Keratinocyte (primary cell): Measurements from ENCODE around the gene ZNF358. TPM values are rescaled to one million over a fixed set of nuclear protein-coding genes. Genes with fewer than 3 reads are reported as not detected.

Experiments
- DNase-seq: peaks from one replicate; pipeline ENCODE4 v3.0.0-alpha.2; 2011; ENCODE audit warnings: low read depth, missing footprints, low spot score
- FAIRE-seq: peaks from 2 replicates; lab custom pipeline; 2011; peaks lifted over from hg19 to GRCh38; lab: Jason Lieb, UNC
- H2AFZ ChIP-seq: 2 replicates; pipeline ENCODE4 v1.6.0; 2012; ENCODE audit warnings: low read length, control low read depth, inconsistent platforms; ENCODE audit not compliant: control insufficient read depth
- H3K27ac ChIP-seq: 2 replicates; pipeline ENCODE4 v1.5.1; 2011; ENCODE audit warnings: low read length; ENCODE audit not compliant: control insufficient read depth, insufficient read depth
- H3K27me3 ChIP-seq: 3 replicates; pipeline ENCODE4 v1.6.0; 2011; ENCODE audit warnings: low read length; ENCODE audit not compliant: control insufficient read depth, insufficient read depth; ENCODE audit errors: extremely low read depth
- H3K36me3 ChIP-seq, 2 experiments: 2 replicates in 1 of 2; 3 replicates in 1 of 2; pipeline ENCODE4 v1.5.1; 2011; ENCODE audit warnings: low read length in 2 of 2, mild to moderate bottlenecking in 1 of 2; ENCODE audit not compliant: control insufficient read depth in 2 of 2, insufficient read depth in 2 of 2; ENCODE audit errors: extremely low read depth in 1 of 2
- H3K4me1 ChIP-seq: 3 replicates; pipeline ENCODE4 v1.5.1; 2011; ENCODE audit warnings: low read length; ENCODE audit not compliant: control insufficient read depth, insufficient read depth; ENCODE audit errors: extremely low read depth
- H3K4me2 ChIP-seq: 3 replicates; pipeline ENCODE4 v1.6.0; 2011; ENCODE audit warnings: low read depth, low read length; ENCODE audit not compliant: control insufficient read depth, insufficient read depth; ENCODE audit errors: extremely low read depth
- H3K4me3 ChIP-seq, 3 experiments: fragments of 200-600 bp in 1 of 3; sonication (generic) in 1 of 3; 2 replicates in 2 of 3; 3 replicates in 1 of 3; pipeline ENCODE4 v1.5.1; 2011 to 2016; ENCODE audit warnings: low read length in 3 of 3, mild to moderate bottlenecking in 3 of 3, control low read depth in 2 of 3, inconsistent platforms in 1 of 3, low read depth in 1 of 3, mixed read lengths in 1 of 3, mixed run types in 1 of 3, moderate library complexity in 1 of 3; ENCODE audit not compliant: control insufficient read depth in 2 of 3, insufficient read depth in 2 of 3; ENCODE audit errors: extremely low read depth in 1 of 3
- H3K79me2 ChIP-seq: 2 replicates; pipeline ENCODE4 v1.6.0; 2012; ENCODE audit warnings: low read length; ENCODE audit not compliant: control insufficient read depth, insufficient read depth
- H3K9ac ChIP-seq: 3 replicates; pipeline ENCODE4 v1.6.0; 2011; ENCODE audit warnings: low read length; ENCODE audit not compliant: control insufficient read depth, insufficient read depth; ENCODE audit errors: extremely low read depth
- H3K9me1 ChIP-seq: 3 replicates; pipeline ENCODE4 v1.6.0; 2011; ENCODE audit warnings: low read length; ENCODE audit not compliant: control insufficient read depth, insufficient read depth; ENCODE audit errors: extremely low read depth
- H3K9me3 ChIP-seq: 2 replicates; pipeline ENCODE4 v1.5.1; 2012; ENCODE audit warnings: low read depth, low read length; ENCODE audit not compliant: control insufficient read depth
- H4K20me1 ChIP-seq: 3 replicates; pipeline ENCODE4 v1.6.0; 2011; ENCODE audit warnings: low read length; ENCODE audit not compliant: control insufficient read depth, insufficient read depth; ENCODE audit errors: extremely low read depth
- EZH2 ChIP-seq: IDR thresholded peaks from one replicate; pipeline ENCODE4 v1.6.1; 2012; ENCODE audit warnings: inconsistent platforms, mild to moderate bottlenecking, low read length, moderate library complexity
- dilution Hi-C: fragments of 300-500 bp; cut with MboI; formaldehyde crosslinking; loops from one replicate; pipeline ENCODE4 v1.7.0; 2020; ENCODE audit warnings: low sequenced_read_pairs; ENCODE audit not compliant: extremely low pct_ligation_motif_present
- polyA minus RNA-seq, 3 experiments: library from RNA; depleted of rRNA, polyadenylated mRNA; stranded (reverse); fragments of >200 nt; gene quantifications; 1 replicate in 1 of 3; 2 replicates in 1 of 3; 3 replicates in 1 of 3; pipeline ENCODE4 v1.2.3, GENCODE V29; 2011
- polyA plus RNA-seq, 5 experiments: library from polyadenylated mRNA; depleted of rRNA in 3 of 5; stranded (reverse) in 3 of 5; stranded (forward) in 1 of 5; unstranded in 1 of 5; fragments of >200 nt; gene quantifications; 1 replicate in 1 of 5; 2 replicates in 3 of 5; 3 replicates in 1 of 5; pipeline versions ENCODE4 v1.2.1 to v1.2.3, GENCODE V29; 2011 to 2012; ENCODE audit warnings: missing spikeins in 2 of 5, low read depth in 1 of 5, low replicate concordance in 1 of 5
- TF ChIP-seq, protein P1 (sequence below), 3 experiments: IDR thresholded peaks in 1 of 3; conservative IDR thresholded peaks in 1 of 3; optimal IDR thresholded peaks in 1 of 3; 2 replicates in 2 of 3; 3 replicates in 1 of 3; pipeline versions ENCODE3 to v1.5.1; 2011; ENCODE audit warnings: low read length in 3 of 3, mild to moderate bottlenecking in 3 of 3, moderate library complexity in 2 of 3, control low read depth in 1 of 3, inconsistent platforms in 1 of 3; ENCODE audit not compliant: insufficient read depth in 2 of 3; ENCODE audit errors: extremely low read depth in 1 of 3

The ZNF358 gene
- polyA plus RNA-seq (8.5 to 15.9 TPM (median 10.0 TPM) in 3 replicates), polyA minus RNA-seq (7.0 to 32.7 TPM (median 8.7 TPM) in 3 replicates)
- 0.91 TPM for polyA plus RNA-seq (2011; ENCODE audit: low read depth)
- polyA plus RNA-seq (2011; cell fraction: cytosol; rRNA removed): 9.9 and 18.9 TPM in 2 replicates
- polyA plus RNA-seq (2011; cell fraction: nucleus; rRNA removed): 5.9 and 7.7 TPM in 2 replicates
- polyA plus RNA-seq (2012; ENCODE audit: low replicate concordance): 8.9 and 16.6 TPM in 2 replicates
- 29.5 TPM for polyA minus RNA-seq (2011; cell fraction: cytosol; rRNA and poly(A)+ RNA removed)
- polyA minus RNA-seq (2011; cell fraction: nucleus; rRNA and poly(A)+ RNA removed): 2.9 and 3.4 TPM in 2 replicates

DNA sequence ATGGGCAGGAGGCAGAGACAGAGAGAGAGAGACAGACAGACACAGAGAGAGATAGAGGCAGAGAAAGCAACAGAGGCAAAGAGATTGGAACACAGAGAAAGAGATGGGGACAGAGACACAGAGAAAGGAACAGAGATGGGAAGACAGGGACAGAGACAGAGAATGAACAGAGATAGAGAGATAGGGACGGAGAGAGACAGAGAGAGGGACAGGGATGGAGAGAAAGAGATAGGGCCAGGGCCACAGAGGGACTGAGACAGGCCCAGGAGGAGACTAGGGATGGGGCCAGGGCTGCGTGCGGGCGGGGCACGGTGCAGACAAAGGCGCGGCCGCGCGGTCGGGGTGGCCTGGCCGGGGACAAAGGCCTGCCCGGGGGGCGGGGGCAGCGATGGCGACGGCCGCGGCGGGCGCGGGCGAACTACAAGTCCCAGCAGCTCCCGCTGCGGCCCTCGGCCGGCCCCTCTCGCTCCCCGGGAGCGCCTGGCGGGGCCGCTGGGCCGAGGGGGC, at the start of gene ZNF358:
TSS of gene ZNF358 (plus strand) at position 459 of the 507 bp plus-strand sequence. CDS start 3,140 bp downstream, outside the sequence.
- Histone ChIP-seq H4K20me1 (no peaks in the 10 kb centered on the region), H3K4me1 (peaks cover 13% of the 10 kb centered on the region), H3K36me3 (no peaks in the 10 kb centered on the region), H3K9ac (peak within 1 kb of the TSS; percentile 72), H3K4me2 (peak within 1 kb of the TSS; percentile 76), H3K9me3 (no peaks in the 10 kb centered on the region), H3K27me3 (no peaks in the 10 kb centered on the region), H3K4me3 (peak within 1 kb of the TSS; percentile 48 to 64 (median 64)), H3K79me2 (no peaks in the 10 kb centered on the region), H3K27ac (no peak within 1 kb of the TSS), H2AFZ (peak within 1 kb of the TSS; percentile 99), H3K9me1 (no peaks in the 10 kb centered on the region)
- dilution Hi-C loops: no loop called here
- no peak for TF ChIP-seq EZH2
- DNase-seq: no peak
- no peak for FAIRE-seq

DNA sequence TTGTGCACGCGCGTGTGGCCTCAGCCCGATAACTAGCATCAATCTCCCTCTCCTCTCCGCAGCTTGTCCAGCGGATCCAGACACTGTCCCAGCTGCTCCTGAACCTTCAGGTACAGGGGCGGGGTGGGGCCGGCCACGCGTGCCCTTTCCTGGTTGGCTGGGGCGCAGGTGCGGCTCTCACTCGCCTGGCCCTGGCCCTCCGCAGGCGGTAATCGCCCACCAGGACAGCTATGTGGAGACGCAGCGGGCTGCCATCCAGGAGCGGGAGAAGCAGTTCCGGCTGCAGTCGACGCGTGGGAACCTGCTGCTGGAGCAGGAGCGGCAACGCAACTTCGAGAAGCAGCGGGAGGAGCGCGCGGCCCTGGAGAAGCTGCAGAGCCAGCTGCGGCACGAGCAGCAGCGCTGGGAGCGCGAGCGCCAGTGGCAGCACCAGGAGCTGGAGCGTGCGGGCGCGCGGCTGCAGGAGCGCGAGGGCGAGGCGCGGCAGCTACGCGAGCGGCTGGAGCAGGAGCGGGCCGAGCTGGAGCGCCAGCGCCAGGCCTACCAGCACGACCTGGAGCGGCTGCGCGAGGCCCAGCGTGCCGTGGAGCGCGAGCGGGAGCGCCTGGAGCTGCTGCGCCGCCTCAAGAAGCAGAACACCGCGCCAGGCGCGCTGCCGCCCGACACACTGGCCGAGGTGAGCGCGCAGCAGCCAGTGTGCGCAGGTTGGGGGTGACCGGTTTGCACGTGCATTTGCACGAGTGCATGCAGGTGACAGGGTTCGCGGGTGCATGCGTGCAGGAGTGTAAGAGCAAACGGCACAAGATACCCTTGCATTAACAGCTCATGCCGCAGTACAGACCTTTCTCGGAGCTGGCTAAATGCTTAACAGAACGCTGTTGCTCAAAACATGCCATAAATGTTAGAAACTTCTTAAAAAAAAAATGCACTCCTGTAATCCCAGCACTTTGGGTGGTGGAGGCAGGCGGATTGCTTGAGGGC, 48.6 kb upstream of the ZNF358 start:
- DNase-seq: no peak
- no peak overlapping the region for H3K9ac ChIP-seq
- dilution Hi-C loops: no loop called here
- H3K27ac ChIP-seq: no peak overlapping the region
- H3K4me3 ChIP-seq: no peak overlapping the region
- TF ChIP-seq, protein P1, sequence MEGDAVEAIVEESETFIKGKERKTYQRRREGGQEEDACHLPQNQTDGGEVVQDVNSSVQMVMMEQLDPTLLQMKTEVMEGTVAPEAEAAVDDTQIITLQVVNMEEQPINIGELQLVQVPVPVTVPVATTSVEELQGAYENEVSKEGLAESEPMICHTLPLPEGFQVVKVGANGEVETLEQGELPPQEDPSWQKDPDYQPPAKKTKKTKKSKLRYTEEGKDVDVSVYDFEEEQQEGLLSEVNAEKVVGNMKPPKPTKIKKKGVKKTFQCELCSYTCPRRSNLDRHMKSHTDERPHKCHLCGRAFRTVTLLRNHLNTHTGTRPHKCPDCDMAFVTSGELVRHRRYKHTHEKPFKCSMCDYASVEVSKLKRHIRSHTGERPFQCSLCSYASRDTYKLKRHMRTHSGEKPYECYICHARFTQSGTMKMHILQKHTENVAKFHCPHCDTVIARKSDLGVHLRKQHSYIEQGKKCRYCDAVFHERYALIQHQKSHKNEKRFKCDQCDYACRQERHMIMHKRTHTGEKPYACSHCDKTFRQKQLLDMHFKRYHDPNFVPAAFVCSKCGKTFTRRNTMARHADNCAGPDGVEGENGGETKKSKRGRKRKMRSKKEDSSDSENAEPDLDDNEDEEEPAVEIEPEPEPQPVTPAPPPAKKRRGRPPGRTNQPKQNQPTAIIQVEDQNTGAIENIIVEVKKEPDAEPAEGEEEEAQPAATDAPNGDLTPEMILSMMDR (optimal IDR thresholded peaks at IDR 0.05 in 1 of 3, IDR thresholded peaks at IDR 0.05 in 1 of 3, conservative IDR thresholded peaks at IDR 0.05 in 1 of 3; ENCODE audit: extremely low read depth in 1 of 3, insufficient read depth in 2 of 3, low read length in 3 of 3): no peak
- TF ChIP-seq EZH2: no peak
- no peak overlapping the region for H3K4me2 ChIP-seq
- H4K20me1 ChIP-seq: no peaks in the 10 kb centered on the region
- no peaks in the 10 kb centered on the region for H3K79me2 ChIP-seq
- no peaks in the 10 kb centered on the region for H3K9me3 ChIP-seq
- no peaks in the 10 kb centered on the region for H3K27me3 ChIP-seq
- H3K4me1 ChIP-seq: no peaks in the 10 kb centered on the region
- peaks cover 0 to 25% of the 10 kb centered on the region in 2 experiments for H3K36me3 ChIP-seq
- H3K9me1 ChIP-seq: no peaks in the 10 kb centered on the region
- no peak for FAIRE-seq
- no peak overlapping the region for H2AFZ ChIP-seq
